ENCODE results near the gene FOXD1.

Gene FOXD1

DNA sequence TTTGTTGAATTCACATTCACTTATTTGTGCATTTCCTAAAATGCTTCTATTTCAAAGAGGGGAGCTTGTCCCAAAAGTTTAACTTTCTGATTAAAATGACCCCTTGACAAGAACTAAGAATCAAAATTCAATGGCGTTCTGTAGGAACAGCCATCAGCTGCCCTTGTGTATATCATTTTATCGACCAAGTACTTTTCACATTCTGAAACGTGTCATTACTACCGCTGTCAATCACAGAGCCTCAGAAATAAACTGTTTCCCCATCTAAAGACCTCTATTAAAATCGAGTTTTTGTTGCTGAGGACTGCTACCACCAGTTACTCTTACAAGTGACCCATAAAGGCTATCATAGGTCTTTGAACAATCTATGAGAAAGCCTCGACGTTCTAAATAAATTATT is 1.6 kb upstream of the FOXD1 start:
- no peaks in the 10 kb centered on the region for H4K20me1 ChIP-seq (ENCODE audit: insufficient read depth, low read length)
- no peak overlapping the region for H3K27ac ChIP-seq (ENCODE audit: low read length)
- no peak overlapping the region for H3K9ac ChIP-seq (ENCODE audit: low read length)
- 0 out of 2 replicates have a peak, but pooled peaks cover 6% of the 10 kb centered on the region for H3K27me3 ChIP-seq (ENCODE audit: low read depth, low read length)
- no peaks in the 10 kb centered on the region for H3K9me3 ChIP-seq (ENCODE audit: insufficient read depth, low read length)
- H3K4me3 ChIP-seq (ENCODE audit: low read length), result no peak overlapping the region
- no peaks in the 10 kb centered on the region for H3K79me2 ChIP-seq (ENCODE audit: low read length)
- H3K4me1 ChIP-seq (ENCODE audit: low read length), result no peaks in the 10 kb centered on the region
- no peaks in the 10 kb centered on the region for H3K36me3 ChIP-seq (replicated peaks; ENCODE audit: low read depth, low read length)
- no peak overlapping the region for H3K4me2 ChIP-seq (ENCODE audit: low read length)
- TF ChIP-seq, protein P1, sequence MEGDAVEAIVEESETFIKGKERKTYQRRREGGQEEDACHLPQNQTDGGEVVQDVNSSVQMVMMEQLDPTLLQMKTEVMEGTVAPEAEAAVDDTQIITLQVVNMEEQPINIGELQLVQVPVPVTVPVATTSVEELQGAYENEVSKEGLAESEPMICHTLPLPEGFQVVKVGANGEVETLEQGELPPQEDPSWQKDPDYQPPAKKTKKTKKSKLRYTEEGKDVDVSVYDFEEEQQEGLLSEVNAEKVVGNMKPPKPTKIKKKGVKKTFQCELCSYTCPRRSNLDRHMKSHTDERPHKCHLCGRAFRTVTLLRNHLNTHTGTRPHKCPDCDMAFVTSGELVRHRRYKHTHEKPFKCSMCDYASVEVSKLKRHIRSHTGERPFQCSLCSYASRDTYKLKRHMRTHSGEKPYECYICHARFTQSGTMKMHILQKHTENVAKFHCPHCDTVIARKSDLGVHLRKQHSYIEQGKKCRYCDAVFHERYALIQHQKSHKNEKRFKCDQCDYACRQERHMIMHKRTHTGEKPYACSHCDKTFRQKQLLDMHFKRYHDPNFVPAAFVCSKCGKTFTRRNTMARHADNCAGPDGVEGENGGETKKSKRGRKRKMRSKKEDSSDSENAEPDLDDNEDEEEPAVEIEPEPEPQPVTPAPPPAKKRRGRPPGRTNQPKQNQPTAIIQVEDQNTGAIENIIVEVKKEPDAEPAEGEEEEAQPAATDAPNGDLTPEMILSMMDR (IDR thresholded peaks at IDR 0.05; ENCODE audit: low read depth, low read length), result no peak
- TF ChIP-seq EZH2phosphoT487 (IDR thresholded peaks at IDR 0.05; ENCODE audit: low read depth), result no peak
- no peak overlapping the region for H2AFZ ChIP-seq (ENCODE audit: low read depth, low read length)

DNA sequence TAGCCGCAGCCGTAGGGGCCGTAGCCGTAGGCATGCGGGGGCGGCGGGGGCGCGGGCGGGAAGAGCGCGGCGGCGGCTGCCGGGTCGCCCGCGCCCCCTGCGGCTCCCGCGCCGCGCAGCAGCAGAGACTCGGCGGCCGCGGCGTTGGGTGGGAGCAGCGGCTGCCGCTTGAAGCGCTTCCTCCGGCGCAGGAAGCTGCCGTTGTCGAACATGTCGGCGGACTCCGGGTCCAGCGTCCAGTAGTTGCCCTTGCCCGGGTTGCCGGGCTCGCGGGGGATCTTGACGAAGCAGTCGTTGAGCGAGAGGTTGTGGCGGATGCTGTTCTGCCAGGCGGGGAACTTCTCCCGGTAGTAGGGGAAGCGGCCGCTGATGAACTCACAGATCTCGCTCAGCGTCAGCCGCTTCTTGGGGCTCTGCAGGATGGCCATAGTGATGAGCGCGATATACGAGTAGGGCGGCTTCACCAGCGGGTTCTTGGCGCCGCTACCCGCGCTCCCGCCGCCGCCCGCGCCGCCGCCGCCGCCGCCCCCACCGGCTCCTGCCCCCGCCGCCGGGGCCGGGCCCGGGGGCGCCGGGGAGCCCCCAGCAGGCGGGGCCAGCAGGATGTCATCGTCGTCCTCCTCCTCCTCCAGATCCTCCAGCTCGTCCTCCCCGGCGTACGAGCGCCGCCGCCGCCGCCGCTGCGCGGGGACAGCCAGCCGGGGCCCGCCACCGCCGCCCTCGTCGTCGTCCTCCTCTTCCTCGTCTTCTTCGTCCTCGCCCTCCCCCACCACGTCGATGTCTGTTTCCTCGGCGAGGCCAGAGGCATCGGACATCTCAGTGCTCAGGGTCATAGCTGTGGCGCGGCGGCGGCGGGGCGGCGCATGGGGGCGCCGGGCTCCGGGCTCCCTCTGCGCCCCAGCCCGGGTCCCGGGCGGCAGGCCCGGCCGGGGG is 781 bp downstream of the FOXD1 start:
- Histone ChIP-seq H3K4me3 (ENCODE audit: low read length) (no peak overlapping the region), H3K4me2 (ENCODE audit: low read length) (no peak overlapping the region), H2AFZ (ENCODE audit: low read depth, low read length) (no peak overlapping the region), H3K27me3 (ENCODE audit: low read depth, low read length) (0 out of 2 replicates have a peak, but pooled peaks cover 3% of the 10 kb centered on the region), H3K36me3 (replicated peaks; ENCODE audit: low read depth, low read length) (no peaks in the 10 kb centered on the region), H3K27ac (ENCODE audit: low read length) (no peak overlapping the region), H3K9me3 (ENCODE audit: insufficient read depth, low read length) (no peaks in the 10 kb centered on the region), H3K4me1 (ENCODE audit: low read length) (no peaks in the 10 kb centered on the region), H4K20me1 (ENCODE audit: insufficient read depth, low read length) (no peaks in the 10 kb centered on the region), H3K9ac (ENCODE audit: low read length) (no peak overlapping the region), H3K79me2 (ENCODE audit: low read length) (no peaks in the 10 kb centered on the region)
- TF ChIP-seq, protein P1 (IDR thresholded peaks at IDR 0.05; ENCODE audit: low read depth, low read length), result no peak
- no peak for TF ChIP-seq EZH2phosphoT487 (IDR thresholded peaks at IDR 0.05; ENCODE audit: low read depth)

DNA sequence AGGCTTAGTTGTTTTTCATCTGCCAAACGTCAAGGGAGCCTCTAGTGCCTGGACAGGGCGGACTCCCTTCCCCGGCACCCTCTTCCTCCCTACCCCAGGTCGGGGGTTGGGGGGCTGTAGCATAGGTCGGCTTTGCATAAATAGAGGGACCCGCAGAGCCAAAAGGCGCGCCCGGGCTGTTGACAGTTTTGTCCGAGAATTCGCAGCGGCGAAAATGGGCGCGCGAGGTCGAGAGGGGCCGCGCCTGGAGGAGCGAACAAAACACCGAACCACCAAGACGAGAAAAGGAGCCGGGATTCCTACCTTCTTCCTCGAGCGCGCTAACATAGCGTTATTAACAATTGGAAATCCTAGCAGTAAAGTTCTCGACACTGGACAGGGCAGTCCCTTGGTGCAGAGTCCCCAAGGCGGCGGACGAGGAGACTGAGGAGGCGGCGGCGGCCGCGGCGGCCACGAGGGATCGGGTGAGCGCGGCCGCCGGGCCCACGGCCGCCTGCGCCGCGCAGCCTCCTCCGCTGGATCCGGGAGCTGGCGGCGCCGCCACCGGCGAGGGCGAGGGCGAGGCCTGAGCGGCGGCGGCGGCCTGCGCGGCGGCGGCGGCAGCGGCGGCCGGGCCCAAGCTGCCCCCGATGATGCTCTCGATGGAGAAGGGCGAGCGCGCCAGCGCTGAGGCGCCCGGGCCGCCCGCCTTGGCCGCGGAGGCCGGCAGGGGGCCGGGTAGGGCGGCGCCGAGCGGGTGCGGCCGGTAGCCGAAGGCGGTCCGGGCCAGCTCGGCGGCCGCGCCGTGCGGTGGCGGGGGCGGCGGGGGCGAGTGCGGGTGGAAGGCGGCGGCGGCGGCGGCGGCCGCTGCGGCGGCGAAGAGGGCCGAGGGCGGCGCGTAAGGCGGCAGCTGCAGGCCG is 1.7 kb downstream of the FOXD1 start:
- H3K27ac ChIP-seq (ENCODE audit: low read length), result no peak overlapping the region
- H4K20me1 ChIP-seq (ENCODE audit: insufficient read depth, low read length), result no peaks in the 10 kb centered on the region
- H3K4me2 ChIP-seq (ENCODE audit: low read length), result no peak overlapping the region
- H3K4me1 ChIP-seq (ENCODE audit: low read length), result no peaks in the 10 kb centered on the region
- no peak for TF ChIP-seq EZH2phosphoT487 (IDR thresholded peaks at IDR 0.05; ENCODE audit: low read depth)
- TF ChIP-seq, protein P1 (IDR thresholded peaks at IDR 0.05; ENCODE audit: low read depth, low read length), result no peak
- H3K9ac ChIP-seq (ENCODE audit: low read length), result no peak overlapping the region
- no peak overlapping the region for H2AFZ ChIP-seq (ENCODE audit: low read depth, low read length)
- no peak overlapping the region for H3K4me3 ChIP-seq (ENCODE audit: low read length)
- H3K79me2 ChIP-seq (ENCODE audit: low read length), result no peaks in the 10 kb centered on the region
- no peaks in the 10 kb centered on the region for H3K9me3 ChIP-seq (ENCODE audit: insufficient read depth, low read length)
- no peaks in the 10 kb centered on the region for H3K27me3 ChIP-seq (ENCODE audit: low read depth, low read length)
- no peaks in the 10 kb centered on the region for H3K36me3 ChIP-seq (replicated peaks; ENCODE audit: low read depth, low read length)

Data from OCI-LY3 (cell line).